A549 treated with CORT108297 at 1 μM for 4 hours (cell line): ENCODE data around the gene SNRNP200. TPM values are rescaled to one million over a fixed set of nuclear protein-coding genes. Genes with fewer than 3 reads are reported as not detected.

ENCODE experiments used
- total RNA-seq: library from RNA; stranded (reverse); fragments of 200-300 nt; extraction: Qiagen RNA extraction; gene quantifications from 5 replicates; pipeline ENCODE4 v1.2.3, GENCODE V29; 2022

The SNRNP200 gene
- 121 to 126 TPM (median 124 TPM) in 5 replicates for total RNA-seq

DNA sequence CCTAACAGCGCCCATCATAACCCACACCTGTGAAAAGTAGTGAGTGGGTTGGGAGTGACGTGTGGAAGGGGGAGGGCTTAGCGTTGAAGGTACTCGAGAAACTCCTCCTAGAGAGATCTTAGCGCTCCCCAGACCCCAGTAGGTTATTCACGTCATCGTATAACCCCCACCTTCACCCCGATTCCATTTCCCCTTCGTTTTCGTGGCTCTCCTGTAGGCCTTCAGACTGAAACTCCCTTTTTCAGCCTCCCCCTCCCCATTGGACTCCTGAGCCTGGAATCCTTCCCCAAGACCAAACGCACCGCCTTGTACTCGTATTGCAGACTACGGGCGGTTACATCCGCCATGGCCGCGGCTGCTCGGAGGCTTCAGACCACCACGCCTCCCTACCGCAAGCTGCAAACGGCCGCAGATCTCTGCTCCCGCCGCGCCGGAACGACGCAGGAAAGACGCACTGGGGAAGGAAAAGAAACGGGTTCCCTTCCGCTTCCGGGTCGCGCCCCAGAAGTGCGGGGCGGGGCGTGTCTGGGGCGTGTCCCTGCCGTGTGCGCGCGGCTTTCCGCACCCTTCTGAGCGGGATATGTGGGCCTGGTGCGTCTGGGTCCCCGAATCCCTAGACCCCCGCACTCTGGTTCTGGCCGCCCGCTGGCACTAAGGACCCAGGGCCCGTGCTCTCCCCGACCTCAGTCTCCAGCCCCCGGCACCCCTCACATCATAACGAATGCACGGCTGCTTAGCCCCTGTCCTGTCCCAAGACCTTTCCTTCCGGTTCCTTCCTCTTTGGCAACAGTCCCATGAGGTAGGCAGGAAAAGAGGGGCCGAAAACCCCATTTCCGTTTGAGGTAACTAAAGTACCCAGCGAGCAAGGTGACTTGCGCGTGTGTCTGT is at the start of gene SNRNP200:
TSS of gene SNRNP200 (minus strand) at position 456 of the 888 bp plus-strand sequence. CDS start at position 347, 109 bp downstream.

DNA sequence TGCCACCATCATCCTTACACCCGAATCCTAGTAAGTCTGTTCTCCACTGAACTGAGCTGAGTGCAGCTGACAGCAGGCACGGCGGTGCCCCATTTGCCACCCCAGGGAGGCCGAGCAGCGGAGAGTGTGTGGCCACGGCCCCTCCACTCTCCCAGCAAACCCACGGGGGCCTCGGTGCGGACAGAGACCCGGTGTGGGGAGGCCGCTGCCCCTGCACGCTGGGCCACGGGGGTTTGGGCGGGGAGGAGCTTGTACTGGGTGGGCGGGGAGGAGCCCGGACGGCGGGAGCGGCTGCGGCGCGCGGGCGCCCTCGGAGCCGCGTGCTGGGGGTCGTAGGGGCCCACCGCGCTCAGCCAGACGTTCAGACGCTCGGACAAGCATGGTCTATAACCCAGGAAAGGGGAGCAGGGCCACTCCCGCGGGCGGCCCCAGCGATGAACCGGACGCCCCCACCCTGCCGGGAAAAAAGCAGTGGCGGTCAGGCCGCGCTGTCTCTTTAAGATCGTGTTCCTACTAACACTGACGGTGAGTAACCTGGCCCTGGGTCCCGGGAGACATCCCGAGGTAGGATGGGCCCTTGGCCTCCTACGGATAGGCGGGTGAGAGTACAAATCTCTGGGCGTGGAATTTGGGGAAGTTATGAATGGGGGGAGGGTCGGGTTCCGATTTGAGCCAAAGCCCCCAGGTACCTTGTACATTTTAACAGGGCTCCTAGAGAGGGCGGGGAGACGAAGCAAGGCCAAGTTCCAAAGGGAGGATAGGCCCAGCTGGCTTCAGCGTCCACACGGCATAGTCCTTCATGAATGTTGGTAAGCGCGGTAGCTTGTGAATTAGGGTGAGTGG is 19.9 kb upstream of the SNRNP200 start, which contains the start of gene ITPRIPL1:
TSS of gene ITPRIPL1 (plus strand) at position 277 of the 843 bp plus-strand sequence. CDS start at position 800, 523 bp downstream.

DNA sequence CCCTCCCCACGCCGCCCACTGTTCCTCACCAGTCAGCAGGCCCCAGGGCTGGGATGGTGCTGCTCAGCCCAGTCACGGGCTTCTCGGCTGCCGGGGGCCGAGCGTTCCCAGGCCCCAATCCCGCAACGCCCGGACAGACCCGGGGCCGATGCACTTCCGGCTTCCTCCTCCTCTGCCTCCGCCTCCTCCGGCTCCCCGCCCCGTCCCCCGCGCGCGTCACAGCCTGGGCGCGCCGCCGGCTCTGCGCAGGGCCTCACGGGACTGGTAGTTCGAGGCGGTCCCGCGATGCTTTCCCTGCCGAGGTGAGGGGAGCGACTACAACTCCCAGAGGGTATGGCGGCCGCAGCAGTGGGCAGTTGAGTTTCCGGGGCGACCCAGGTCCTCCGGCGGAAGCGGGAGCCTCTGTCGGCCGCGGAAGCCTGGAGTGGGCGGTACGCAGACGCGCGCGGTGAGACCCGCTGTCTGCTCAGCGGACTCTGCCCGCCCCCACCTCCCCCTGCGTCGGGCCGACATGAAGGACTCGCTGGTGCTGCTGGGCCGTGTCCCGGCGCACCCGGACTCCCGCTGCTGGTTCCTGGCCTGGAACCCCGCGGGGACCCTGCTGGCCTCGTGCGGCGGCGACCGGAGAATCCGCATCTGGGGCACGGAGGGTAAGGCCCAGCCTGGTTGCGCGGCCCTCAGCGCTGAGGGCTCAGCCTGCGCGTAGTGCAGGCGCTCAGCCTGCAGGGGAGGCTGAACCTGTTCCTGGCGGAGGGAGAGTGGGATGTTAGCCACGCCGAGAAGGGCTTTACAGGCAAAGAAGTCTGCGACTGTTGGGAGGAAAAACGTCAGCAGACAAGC is 39.3 kb downstream of the SNRNP200 start, which contains the start of the genes CIAO1 and TMEM127:
TSS of gene CIAO1 (plus strand) at position 386 of the 840 bp plus-strand sequence. CDS start at position 512, 126 bp downstream.
TSS of gene TMEM127 (minus strand) at position 158 of the 840 bp plus-strand sequence. CDS start 616 bp downstream, outside the sequence.

Other genes starting within 250 kb of the SNRNP200 start
- gene ADRA2B, start 189.0 kb downstream of the SNRNP200 start, total RNA-seq = 0.02 to 0.07 TPM (median 0.05 TPM) in 4 of 5 replicates, not detected in the other
- gene ASTL, start 167.0 kb downstream of the SNRNP200 start, total RNA-seq = not detected in 5 replicates
- 0.22 to 0.56 TPM (median 0.44 TPM) in 5 replicates for gene DUSP2, start 160.1 kb downstream of the SNRNP200 start, total RNA-seq
- 90.1 to 100 TPM (median 93.6 TPM) in 5 replicates for gene STARD7, start 96.7 kb downstream of the SNRNP200 start, total RNA-seq
- gene TMEM127, start 39.5 kb downstream of the SNRNP200 start, total RNA-seq = 37.8 to 51.2 TPM (median 46.6 TPM) in 5 replicates
- 74.5 to 94.5 TPM (median 91.0 TPM) in 5 replicates for gene CIAO1, start 39.3 kb downstream of the SNRNP200 start, total RNA-seq
- gene ITPRIPL1, start 19.8 kb upstream of the SNRNP200 start, total RNA-seq = not detected in 5 replicates
- 44.4 to 48.7 TPM (median 46.3 TPM) in 5 replicates for gene NCAPH, start 30.2 kb upstream of the SNRNP200 start, total RNA-seq
- 0.96 to 2.2 TPM (median 1.4 TPM) in 5 replicates for gene NEURL3, start 199.8 kb upstream of the SNRNP200 start, total RNA-seq
- 6.1 to 9.3 TPM (median 8.3 TPM) in 5 replicates for gene ARID5A, start 231.2 kb upstream of the SNRNP200 start, total RNA-seq